Measurements from ENCODE around the gene RIPK4. TPM values are rescaled to one million over a fixed set of nuclear protein-coding genes. Genes with fewer than 3 reads are reported as not detected.
A peak's percentile ranks its signal among the peaks of the same experiment; 100 is the strongest.

Gene RIPK4
- total and polyA plus RNA-seq, 2 of the 13 experiments (the other 11 are each of a cell fraction or from before 2014, with no cell fraction given), result 3.1 to 4.9 TPM

DNA sequence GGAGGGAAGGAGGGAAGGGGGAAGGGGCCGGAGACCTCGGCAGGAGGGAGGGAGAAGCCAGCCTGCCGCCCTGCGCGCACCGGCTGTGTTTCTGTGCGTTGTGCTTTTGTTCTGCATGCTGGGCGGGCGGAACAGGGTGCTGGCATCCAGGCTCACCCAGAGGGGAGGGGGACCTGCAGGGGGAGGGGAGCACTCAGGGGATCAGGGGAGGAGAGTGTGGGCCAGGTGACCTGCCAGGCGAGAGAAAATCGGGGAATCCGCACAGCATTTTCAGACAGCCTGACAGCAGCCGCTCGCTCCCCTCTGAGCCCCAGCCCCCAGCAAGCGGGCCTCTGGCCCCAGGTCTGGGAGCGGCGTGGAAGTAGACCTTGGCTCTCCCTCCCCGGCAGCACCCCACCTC lies 54.7 kb downstream of the RIPK4 start (continued):
- TF ChIP-seq ZNF407 (CRISPR knock-in tag; IDR thresholded peaks at IDR 0.05; ENCODE audit: not compliant biosample characterization), result peak; percentile 57
- no peak for TF ChIP-seq ATM (IDR thresholded peaks at IDR 0.05; ENCODE audit: borderline replicate concordance)
- no peak for TF ChIP-seq PTBP1 (IDR thresholded peaks at IDR 0.05; ENCODE audit: low read depth, low read length, poor library complexity, severe bottlenecking)
- TF ChIP-seq ARNT2 (CRISPR knock-in tag; IDR thresholded peaks at IDR 0.05; ENCODE audit: low read depth), result no peak
- 0 out of 2 replicates have a peak, but pooled peaks have one; percentile 82 for TF ChIP-seq PCBP1 (IDR thresholded peaks at IDR 0.05; ENCODE audit: borderline replicate concordance, low read depth, low read length)
- no peak for TF ChIP-seq WIZ (CRISPR knock-in tag; IDR thresholded peaks at IDR 0.05)
- no peak for TF ChIP-seq NCOA2 (CRISPR knock-in tag; IDR thresholded peaks at IDR 0.05)
- TF ChIP-seq FOXO1 (CRISPR knock-in tag; IDR thresholded peaks at IDR 0.05), result no peak
- TF ChIP-seq SOX13 (IDR thresholded peaks at IDR 0.05), result no peak
- peak in 1 of 2 experiments; percentile 32; a peak in 1 of 4 replicates for TF ChIP-seq SOX13 (CRISPR knock-in tag; conservative IDR thresholded peaks at IDR 0.05 in 1 of 2, IDR thresholded peaks at IDR 0.05 in 1 of 2)
- no peak for TF ChIP-seq KLF13 (CRISPR knock-in tag; IDR thresholded peaks at IDR 0.05)
- no peak for TF ChIP-seq NR3C1 (CRISPR knock-in tag; IDR thresholded peaks at IDR 0.05)
- TF ChIP-seq SMARCE1 (IDR thresholded peaks at IDR 0.05; ENCODE audit: borderline replicate concordance), result no peak
- no peak for TF ChIP-seq ZNF614 (CRISPR knock-in tag; IDR thresholded peaks at IDR 0.05; ENCODE audit: borderline replicate concordance)
- TF ChIP-seq, protein P1, sequence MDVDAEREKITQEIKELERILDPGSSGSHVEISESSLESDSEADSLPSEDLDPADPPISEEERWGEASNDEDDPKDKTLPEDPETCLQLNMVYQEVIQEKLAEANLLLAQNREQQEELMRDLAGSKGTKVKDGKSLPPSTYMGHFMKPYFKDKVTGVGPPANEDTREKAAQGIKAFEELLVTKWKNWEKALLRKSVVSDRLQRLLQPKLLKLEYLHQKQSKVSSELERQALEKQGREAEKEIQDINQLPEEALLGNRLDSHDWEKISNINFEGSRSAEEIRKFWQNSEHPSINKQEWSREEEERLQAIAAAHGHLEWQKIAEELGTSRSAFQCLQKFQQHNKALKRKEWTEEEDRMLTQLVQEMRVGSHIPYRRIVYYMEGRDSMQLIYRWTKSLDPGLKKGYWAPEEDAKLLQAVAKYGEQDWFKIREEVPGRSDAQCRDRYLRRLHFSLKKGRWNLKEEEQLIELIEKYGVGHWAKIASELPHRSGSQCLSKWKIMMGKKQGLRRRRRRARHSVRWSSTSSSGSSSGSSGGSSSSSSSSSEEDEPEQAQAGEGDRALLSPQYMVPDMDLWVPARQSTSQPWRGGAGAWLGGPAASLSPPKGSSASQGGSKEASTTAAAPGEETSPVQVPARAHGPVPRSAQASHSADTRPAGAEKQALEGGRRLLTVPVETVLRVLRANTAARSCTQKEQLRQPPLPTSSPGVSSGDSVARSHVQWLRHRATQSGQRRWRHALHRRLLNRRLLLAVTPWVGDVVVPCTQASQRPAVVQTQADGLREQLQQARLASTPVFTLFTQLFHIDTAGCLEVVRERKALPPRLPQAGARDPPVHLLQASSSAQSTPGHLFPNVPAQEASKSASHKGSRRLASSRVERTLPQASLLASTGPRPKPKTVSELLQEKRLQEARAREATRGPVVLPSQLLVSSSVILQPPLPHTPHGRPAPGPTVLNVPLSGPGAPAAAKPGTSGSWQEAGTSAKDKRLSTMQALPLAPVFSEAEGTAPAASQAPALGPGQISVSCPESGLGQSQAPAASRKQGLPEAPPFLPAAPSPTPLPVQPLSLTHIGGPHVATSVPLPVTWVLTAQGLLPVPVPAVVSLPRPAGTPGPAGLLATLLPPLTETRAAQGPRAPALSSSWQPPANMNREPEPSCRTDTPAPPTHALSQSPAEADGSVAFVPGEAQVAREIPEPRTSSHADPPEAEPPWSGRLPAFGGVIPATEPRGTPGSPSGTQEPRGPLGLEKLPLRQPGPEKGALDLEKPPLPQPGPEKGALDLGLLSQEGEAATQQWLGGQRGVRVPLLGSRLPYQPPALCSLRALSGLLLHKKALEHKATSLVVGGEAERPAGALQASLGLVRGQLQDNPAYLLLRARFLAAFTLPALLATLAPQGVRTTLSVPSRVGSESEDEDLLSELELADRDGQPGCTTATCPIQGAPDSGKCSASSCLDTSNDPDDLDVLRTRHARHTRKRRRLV (CRISPR knock-in tag; IDR thresholded peaks at IDR 0.05), result no peak
- no peak for TF ChIP-seq TCF12 (IDR thresholded peaks at IDR 0.05)
- TF ChIP-seq TCF12 (CRISPR knock-in tag; IDR thresholded peaks at IDR 0.05), result no peak
- TF ChIP-seq TGIF2 (CRISPR knock-in tag; IDR thresholded peaks at IDR 0.05), result no peak
